ENCODE measurements around the gene MATN4. TPM values are rescaled to one million over a fixed set of nuclear protein-coding genes. Genes with fewer than 3 reads are reported as not detected.

MATN4 gene
- under 0.01 TPM in 1 of 2 replicates, not detected in the other for total RNA-seq

GRCh38 chr20:45308117-45308778, at the start of gene MATN4:
TSS of gene MATN4 (minus strand) at chr20:45308299. CDS start at chr20:45305582, 2,717 bp downstream.

DNA sequence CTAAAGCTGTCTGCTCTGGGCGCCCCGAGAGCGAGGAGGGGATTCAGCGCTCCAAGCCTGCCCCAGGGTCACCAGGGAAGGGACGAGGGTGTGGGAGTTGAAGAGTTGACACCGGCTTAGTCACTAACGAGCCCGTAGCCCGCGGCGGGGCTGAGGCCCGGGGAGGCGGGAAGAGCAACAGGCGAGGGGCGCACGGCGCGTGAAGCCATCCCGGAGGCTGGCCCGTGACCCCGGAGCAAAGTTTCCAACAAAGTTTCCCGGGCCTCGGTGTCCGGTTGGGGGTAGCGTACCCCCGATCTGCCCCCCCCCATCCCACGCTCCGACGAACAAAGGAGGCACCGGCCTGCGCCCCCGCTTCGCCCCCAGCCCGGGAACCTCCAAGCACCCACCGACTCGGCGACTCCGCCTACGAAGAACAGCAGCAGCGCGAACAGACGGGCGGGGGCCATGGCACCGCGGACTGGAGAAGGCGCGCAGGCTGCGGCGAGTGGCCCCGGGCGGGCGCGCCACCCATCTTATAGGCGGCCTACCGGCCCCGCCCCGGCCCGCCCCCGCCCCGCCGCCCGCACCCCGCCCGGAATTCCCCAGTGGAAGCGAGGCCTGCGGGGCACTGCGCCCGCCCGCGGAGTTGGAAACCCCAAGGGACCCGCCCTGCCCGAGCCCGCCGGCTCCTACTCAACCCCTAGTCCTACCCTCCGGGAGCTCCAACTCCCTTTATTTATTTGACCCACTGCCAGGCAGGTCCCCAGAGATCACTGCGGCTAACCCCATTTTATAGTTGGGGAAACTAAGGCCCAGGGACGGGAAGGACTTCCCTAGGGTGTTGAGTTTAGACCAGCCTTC, 40.1 kb upstream of the MATN4 start, which contains the start of gene SDC4:
Gene SDC4 (minus strand): TSS at position 489 of the 843 bp plus-strand sequence. CDS start 40 bp downstream, at position 449.

DNA sequence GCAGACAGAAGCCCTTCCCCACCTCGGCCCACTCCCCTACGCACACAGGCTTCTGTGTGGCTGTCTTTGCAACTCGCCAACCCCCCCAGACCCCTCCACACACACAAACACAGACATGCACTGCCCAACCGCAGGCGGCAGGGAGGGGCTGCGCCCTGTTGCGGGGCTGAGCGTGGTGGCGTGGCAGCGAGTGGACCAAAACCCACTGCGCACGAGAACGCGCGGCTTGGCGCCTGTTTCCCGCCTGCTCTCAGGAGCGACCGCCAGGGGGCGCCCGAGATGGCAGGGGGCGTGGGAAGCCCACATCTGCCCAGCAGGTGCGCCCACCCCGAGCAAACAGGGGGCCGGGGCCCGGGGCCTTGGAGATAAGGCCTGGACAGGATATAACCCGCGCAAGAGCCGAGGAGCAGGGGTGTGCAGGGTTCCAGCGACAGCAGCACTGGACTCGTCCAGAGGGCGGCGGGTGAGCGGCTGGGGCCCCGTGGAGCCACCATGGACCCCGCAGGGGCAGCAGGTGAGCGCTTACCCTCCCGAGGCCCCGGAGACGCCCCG, 1.6 kb downstream of the MATN4 start, which contains the start of gene RBPJL:
Gene RBPJL (plus strand): TSS at position 410 of the 552 bp plus-strand sequence. CDS start 83 bp downstream, at position 493.

DNA sequence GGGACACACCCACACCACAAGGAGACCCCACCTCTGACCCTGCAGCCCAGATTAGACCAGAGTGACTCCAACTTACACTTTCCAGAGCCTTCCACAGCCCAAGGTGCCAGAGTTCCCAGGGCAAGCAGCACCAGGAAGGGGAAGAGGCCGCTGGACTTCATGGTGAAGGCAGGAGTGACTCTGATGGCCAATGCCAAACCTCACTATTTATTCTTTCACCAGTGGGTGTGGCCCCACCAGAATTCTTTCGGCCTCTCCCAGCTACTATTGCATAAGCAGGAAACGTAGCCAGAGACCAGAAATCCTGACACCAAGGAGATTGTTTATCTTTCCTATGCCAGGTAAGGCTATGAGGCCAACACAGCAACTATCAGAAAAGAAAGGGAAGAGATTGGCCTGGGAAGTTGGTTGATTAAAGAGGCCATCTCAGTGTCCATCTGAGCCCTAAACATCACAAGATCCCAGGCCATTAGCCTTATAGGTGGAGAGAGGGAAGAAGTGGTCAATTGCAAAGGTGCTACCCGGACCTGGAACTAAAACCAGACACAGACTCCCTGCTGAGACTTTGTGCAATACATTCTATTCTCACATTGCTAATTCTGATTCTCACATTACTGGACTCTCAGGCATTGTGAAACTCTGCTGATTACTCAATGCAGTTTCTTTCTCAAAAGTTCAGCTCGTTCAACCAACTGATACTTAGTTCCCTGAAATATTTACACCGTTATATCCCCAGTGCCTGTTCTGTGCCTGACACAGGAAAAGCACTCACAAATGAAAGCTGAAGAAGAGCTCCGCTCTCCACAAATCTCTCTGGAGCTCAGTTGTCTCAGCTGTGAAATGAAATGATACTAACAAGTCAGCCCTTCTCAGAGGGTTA, 53.5 kb downstream of the MATN4 start, which contains the start of gene SLPI:
Gene SLPI (minus strand): TSS at position 182 of the 880 bp plus-strand sequence. CDS start 21 bp downstream, at position 161.

Other genes with a start within 250 kb of the MATN4 start
- gene KCNS1, start 207.2 kb downstream of the MATN4 start, total RNA-seq, result under 0.01 and 0.20 TPM in 2 replicates
- gene WFDC5, start 193.1 kb downstream of the MATN4 start, total RNA-seq, result not detected in 2 replicates
- not detected in 2 replicates for gene WFDC12, start 183.8 kb downstream of the MATN4 start, total RNA-seq
- not detected in 2 replicates for gene PI3, start 133.4 kb downstream of the MATN4 start, total RNA-seq
- gene SEMG1, start 101.3 kb downstream of the MATN4 start, total RNA-seq, result not detected in 2 replicates
- not detected in 2 replicates for gene SEMG2, start 86.9 kb downstream of the MATN4 start, total RNA-seq
- not detected in 2 replicates for gene SLPI, start 53.7 kb downstream of the MATN4 start, total RNA-seq
- gene RBPJL, start 1.5 kb downstream of the MATN4 start, total RNA-seq, result not detected in 2 replicates
- gene SDC4, start 40.1 kb upstream of the MATN4 start, total RNA-seq, result 65.4 and 65.5 TPM in 2 replicates
- 18.0 and 19.5 TPM in 2 replicates for gene SYS1, start 54.9 kb upstream of the MATN4 start, total RNA-seq
- not detected in 2 replicates for gene TP53TG5, start 70.0 kb upstream of the MATN4 start, total RNA-seq
- gene DBNDD2, start 100.0 kb upstream of the MATN4 start, total RNA-seq, result 0.59 and 1.8 TPM in 2 replicates
- 30.9 and 45.6 TPM in 2 replicates for gene PIGT, start 107.8 kb upstream of the MATN4 start, total RNA-seq
- not detected in 2 replicates for gene WFDC2, start 161.5 kb upstream of the MATN4 start, total RNA-seq
- not detected in 2 replicates for gene SPINT3, start 207.3 kb upstream of the MATN4 start, total RNA-seq
- gene WFDC6, start 231.2 kb upstream of the MATN4 start, total RNA-seq, result not detected in 2 replicates
- not detected in 2 replicates for gene EPPIN, start 239.1 kb upstream of the MATN4 start, total RNA-seq

Measured in subcutaneous preadipocyte (primary cell).